HUES6 (cell line): ENCODE data around the gene IFFO2.

Experiments
- H3K27ac ChIP-seq: 2 replicates; pipeline ENCODE4 v1.7.0; 2013; ENCODE audit warnings: low read depth, mild to moderate bottlenecking, low read length, inconsistent platforms
- H3K27me3 ChIP-seq: 2 replicates; pipeline ENCODE4 v1.6.1; 2013; ENCODE audit warnings: low read length; ENCODE audit not compliant: control insufficient read depth, insufficient read depth
- H3K36me3 ChIP-seq: 2 replicates; pipeline ENCODE4 v1.6.1; 2013; ENCODE audit warnings: low read length; ENCODE audit not compliant: control insufficient read depth, insufficient read depth
- H3K4me1 ChIP-seq: 2 replicates; pipeline ENCODE4 v1.6.1; 2013; ENCODE audit warnings: low read length; ENCODE audit not compliant: control insufficient read depth, insufficient read depth
- H3K4me3 ChIP-seq: 2 replicates; pipeline ENCODE4 v1.5.1; 2013; ENCODE audit warnings: low read depth, low read length
- H3K9ac ChIP-seq: one replicate; pipeline ENCODE4 v1.6.1; 2013; ENCODE audit warnings: mild to moderate bottlenecking, low read length
- H3K9me3 ChIP-seq: 2 replicates; pipeline ENCODE4 v1.6.1; 2013; ENCODE audit warnings: low read depth, low read length; ENCODE audit not compliant: control insufficient read depth, insufficient read depth

IFFO2 gene

DNA sequence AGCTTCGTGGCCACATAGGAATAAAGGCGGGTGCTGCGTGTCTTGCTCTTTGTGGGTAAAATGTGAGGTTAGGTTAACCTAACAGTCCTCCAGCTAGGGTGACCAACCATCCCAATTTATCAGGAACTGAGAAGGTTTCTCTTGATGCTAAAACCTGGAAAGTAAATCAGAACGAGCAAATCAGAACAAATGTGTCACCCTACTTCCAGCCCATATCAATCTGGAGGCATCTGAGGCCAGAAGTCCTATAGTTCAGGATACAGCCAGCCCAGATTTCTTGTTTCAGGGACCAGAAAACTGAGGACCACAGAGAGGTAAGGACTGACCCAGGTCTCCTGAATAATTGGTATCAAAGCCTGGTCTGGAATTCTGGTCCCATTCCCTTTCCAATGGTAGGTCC is 3.1 kb upstream of the IFFO2 start:
- H3K4me3 ChIP-seq, result no peak overlapping the region
- no peak overlapping the region for H3K9ac ChIP-seq
- no peak overlapping the region for H3K27ac ChIP-seq
- peaks cover 38% of the 10 kb centered on the region for H3K27me3 ChIP-seq
- H3K9me3 ChIP-seq, result no peaks in the 10 kb centered on the region
- peaks cover 14% of the 10 kb centered on the region for H3K4me1 ChIP-seq
- no peaks in the 10 kb centered on the region for H3K36me3 ChIP-seq

DNA sequence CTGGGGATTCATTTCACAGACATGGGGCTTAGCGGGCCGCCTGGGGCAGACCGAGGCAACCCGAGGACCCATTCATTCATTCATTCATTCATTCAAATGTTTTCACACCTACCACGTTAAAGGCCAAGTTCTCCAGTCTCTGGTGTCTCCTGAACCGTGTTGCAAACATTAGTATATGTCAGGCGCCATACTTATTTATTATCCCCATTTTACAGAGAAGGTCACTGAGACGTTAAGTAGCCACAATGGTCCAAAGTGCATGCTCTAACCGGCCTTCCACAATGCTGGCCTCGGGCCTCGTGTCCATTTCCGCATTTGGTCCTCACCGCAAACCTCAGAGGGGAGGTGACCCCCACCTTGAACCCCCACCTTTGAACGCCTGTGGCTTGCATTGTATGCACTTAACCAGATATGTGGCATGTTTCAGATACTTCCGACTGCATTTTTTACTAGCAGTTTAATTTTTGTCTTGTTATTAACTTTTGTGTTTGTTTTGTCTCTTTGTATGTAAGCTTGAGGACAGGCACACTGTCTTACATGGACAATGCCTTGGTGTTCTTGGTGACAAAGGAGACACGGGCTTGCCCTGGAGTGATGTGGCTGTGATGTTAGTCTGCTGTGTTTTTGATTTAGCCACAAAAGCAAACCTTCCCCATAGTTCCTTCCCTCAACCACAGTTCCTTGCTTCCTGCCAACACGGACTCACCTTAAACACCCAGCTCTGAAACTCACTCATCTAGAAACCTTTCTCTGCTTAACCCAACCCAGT is 1.2 kb upstream of the IFFO2 start:
- H3K27me3 ChIP-seq, result peaks cover 38% of the 10 kb centered on the region
- 0 out of 2 replicates have a peak, but pooled peaks cover 2% of the 10 kb centered on the region for H3K36me3 ChIP-seq
- no peak overlapping the region for H3K27ac ChIP-seq
- peak overlapping the region; percentile 96 for H3K4me3 ChIP-seq
- H3K9me3 ChIP-seq, result no peaks in the 10 kb centered on the region
- H3K9ac ChIP-seq, result peak overlapping the region; percentile 75
- peaks cover 21% of the 10 kb centered on the region for H3K4me1 ChIP-seq

DNA sequence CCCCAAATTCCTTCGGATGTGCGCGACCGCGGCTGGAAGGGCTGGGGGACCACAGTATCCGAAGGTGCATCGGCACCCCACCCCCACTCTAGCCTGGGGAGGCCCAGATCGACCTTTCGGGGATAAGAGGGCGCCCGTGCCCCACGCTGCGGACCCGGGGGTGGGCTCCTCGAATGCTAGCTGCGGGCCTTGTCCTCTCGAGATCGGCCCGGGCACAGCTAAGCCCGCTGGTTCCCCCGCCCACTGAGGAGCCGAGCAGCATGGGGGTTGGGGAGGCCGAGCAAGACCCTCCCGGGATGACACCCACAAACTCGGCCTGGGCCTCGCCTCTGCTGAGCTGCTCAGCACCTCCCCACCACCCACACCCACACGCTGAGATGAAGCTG is 653 bp upstream of the IFFO2 start:
- no peak overlapping the region; the same call in 1 of the 2 replicates for H3K27ac ChIP-seq
- H3K27me3 ChIP-seq, result peaks cover 38% of the 10 kb centered on the region
- H3K4me3 ChIP-seq, result peak overlapping the region; percentile 96
- H3K36me3 ChIP-seq, result 0 out of 2 replicates have a peak, but pooled peaks cover 3% of the 10 kb centered on the region
- H3K4me1 ChIP-seq, result peaks cover 21% of the 10 kb centered on the region
- H3K9me3 ChIP-seq, result no peaks in the 10 kb centered on the region
- H3K9ac ChIP-seq, result peak overlapping the region; percentile 75

DNA sequence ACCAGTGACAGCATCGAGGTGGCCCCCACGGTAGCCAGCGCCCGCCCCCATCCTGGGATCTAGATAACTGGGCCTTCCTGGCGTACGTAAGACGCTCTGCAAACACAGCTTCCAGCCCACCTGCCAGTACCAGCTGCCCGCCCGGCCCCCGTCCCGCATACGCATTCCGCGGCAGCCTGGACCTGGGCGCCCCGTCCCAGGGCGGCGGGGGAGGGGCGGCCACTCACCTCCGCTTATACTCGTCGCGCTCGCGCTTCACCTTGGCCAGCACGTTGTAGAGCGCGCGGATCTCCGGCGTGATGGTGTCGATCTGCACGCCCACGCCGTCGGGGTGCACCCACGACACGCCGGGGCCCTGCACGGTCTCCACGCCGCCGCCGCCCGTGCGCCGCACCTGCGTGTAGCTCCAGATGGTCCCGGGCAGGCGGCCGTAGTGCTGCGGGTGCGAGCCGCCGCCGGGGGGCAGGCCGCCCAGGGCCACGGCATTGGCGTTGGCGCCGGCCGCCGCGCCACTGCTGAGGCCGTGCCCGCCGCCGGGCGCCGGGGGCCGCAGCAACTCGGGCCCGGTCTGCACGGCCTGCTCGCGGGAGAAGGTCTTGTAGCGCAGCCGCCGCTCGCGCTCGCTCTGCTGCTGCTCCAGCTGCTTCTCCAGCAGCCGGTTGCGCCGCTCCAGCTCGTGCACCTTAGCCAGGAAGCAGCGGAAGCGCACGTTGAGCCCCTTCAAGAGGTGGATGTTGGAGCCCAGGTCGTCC is 859 bp downstream of the IFFO2 start:
- peak overlapping the region; percentile 93 for H3K4me3 ChIP-seq
- H3K27me3 ChIP-seq, result peaks cover 37% of the 10 kb centered on the region
- peak overlapping the region; percentile 82 for H3K9ac ChIP-seq
- no peak overlapping the region for H3K27ac ChIP-seq
- H3K9me3 ChIP-seq, result no peaks in the 10 kb centered on the region
- H3K4me1 ChIP-seq, result peaks cover 34% of the 10 kb centered on the region
- H3K36me3 ChIP-seq, result 0 out of 2 replicates have a peak, but pooled peaks cover 3% of the 10 kb centered on the region

DNA sequence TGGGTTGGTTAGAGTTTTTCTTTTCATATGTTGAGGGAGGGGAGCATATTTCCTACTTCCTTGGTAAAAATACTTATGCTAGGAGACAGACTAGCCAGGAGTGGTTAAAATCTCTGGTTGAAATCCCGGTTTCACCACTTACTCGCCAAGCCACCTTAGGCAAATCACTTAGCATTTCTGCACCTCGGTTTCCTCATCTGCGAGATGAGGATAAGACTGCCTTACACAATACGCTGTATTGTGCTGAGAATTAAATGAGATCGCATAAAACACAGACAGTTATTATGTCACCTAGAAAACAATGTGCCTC is 1.4 kb downstream of the IFFO2 start:
- Histone ChIP-seq H3K36me3 (0 out of 2 replicates have a peak, but pooled peaks cover 3% of the 10 kb centered on the region), H3K9ac (peak overlapping the region; percentile 82), H3K9me3 (no peaks in the 10 kb centered on the region), H3K4me3 (peak overlapping the region; percentile 93), H3K27me3 (peaks cover 33% of the 10 kb centered on the region), H3K27ac (no peak overlapping the region), H3K4me1 (peaks cover 40% of the 10 kb centered on the region)

DNA sequence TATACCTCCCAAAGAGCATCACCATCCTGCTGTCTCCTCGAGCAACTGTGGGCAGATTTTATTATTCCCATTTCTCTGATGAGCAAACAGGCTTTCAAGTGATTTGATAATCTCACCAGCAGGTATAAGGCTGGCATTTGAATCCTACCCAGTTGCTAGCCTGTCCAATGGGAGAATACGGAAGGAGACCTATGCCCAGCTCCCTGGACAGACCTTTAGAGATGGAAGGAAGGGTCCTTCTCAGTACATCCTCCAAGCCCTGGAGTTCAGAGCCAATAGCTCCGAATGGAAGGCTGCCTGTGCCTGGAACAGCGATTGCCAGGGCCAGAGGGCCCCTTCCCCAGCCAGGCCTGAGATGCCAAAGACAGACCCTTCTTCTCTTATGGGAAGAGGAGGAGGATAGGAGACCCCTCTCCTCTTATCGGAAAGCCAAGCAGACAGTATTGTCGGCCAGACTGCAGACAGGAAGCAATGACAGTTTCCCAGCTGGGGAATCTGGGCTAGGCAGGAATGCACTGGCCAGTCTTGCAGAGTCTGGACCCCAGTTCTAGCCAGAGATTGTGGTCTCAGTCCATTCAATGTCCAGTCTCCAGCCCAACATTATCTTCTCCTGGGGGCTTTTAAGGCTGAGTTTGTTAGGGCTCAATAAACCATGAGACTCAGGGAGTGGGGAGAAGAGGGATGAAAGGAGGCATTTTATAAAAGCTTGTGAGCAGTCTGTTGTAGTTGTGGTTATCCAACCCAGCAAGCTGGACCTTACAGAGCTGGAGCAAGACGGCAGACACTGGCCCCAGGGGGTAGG is 2.0 kb downstream of the IFFO2 start:
- no peak overlapping the region for H3K27ac ChIP-seq
- peak overlapping the region; percentile 82 for H3K9ac ChIP-seq
- 0 out of 2 replicates have a peak, but pooled peaks cover 3% of the 10 kb centered on the region for H3K36me3 ChIP-seq
- H3K4me3 ChIP-seq, result peak overlapping the region; percentile 93
- peaks cover 46% of the 10 kb centered on the region for H3K4me1 ChIP-seq
- peaks cover 27% of the 10 kb centered on the region for H3K27me3 ChIP-seq
- H3K9me3 ChIP-seq, result no peaks in the 10 kb centered on the region

DNA sequence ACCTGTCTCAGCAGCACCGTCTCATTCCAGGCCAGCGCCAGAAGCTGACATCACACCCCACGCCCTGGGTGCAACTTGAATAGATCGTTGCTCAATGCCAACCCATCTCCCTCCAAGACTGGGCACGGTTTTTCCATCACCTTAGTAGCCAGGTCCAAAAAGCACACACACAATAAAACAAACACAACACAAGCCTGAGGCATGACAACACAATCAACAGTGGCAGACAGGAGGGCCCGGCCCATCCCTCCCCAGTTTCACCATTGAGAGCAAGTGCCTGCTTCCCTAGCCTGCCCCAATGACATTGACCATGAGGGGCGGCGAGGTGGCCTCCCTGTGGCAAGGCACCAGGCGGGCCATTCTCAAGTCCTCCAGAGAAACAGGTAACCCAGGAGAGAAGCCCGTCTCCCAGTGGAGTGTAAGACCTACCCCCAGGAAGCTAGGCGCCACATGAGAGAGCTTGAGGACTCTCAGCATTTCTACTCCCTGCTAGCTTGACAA is 2.7 kb downstream of the IFFO2 start:
- peaks cover 53% of the 10 kb centered on the region for H3K4me1 ChIP-seq
- H3K9ac ChIP-seq, result no peak overlapping the region
- H3K4me3 ChIP-seq, result peak overlapping the region; percentile 93; the same call in 1 of the 2 replicates

DNA sequence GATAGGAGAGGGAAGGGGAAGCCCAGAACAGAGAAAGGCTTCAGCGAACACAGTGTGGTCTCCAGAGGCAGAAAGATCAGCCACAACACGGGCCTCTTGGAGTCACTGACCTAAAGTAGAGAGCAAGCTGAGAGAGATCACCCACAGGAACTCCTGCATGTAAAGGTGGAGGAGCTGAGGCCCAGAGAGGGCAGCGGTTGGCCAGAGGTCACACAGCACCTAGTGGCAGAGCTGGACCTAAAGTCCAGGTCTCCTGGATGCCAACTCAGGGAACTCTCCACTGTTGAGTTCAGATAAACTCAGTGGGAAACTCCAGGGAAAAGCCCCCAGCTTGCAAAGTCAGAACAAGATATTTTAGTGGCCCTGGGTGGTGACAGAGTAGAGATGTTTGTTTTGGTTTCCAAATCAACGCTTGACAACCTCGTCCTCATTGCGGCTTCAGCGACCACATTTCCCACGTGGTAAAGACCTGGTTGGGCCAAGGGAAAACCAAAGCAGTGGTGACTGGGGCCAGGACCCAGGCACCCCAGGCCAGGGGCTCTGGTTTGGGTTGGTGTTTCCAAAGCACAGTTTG is 4.6 kb downstream of the IFFO2 start:
- peaks cover 11% of the 10 kb centered on the region for H3K27me3 ChIP-seq
- H3K4me3 ChIP-seq, result no peak overlapping the region
- no peak overlapping the region for H3K27ac ChIP-seq
- 0 out of 2 replicates have a peak, but pooled peaks cover 3% of the 10 kb centered on the region for H3K36me3 ChIP-seq
- peaks cover 52% of the 10 kb centered on the region for H3K4me1 ChIP-seq
- H3K9ac ChIP-seq, result no peak overlapping the region
- H3K9me3 ChIP-seq, result no peaks in the 10 kb centered on the region

More for the DNA sequence above, 2.7 kb downstream of the IFFO2 start:
- no peaks in the 10 kb centered on the region for H3K9me3 ChIP-seq
- peaks cover 24% of the 10 kb centered on the region for H3K27me3 ChIP-seq
- no peak overlapping the region for H3K27ac ChIP-seq
- H3K36me3 ChIP-seq, result 0 out of 2 replicates have a peak, but pooled peaks cover 3% of the 10 kb centered on the region

DNA sequence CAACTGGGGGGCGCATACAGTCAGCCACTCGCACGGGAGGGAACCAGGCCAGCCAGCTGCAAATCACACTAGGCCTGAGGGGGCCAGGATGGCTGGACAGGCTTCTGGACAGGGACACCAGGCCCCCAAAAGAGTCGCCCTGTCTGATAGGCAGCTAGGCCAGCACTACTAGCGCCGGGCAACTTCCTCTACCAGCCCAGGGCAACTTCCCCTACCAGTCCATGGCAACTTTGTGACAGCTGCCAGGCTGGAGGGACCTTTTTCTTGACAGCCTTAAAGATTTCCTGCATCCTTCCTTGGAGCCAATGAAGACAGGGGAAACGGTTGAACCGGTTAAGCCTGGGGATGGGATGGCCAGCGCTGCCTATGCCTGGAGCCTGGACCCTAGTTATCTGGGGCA is 5.1 kb downstream of the IFFO2 start:
- Histone ChIP-seq H3K36me3 (0 out of 2 replicates have a peak, but pooled peaks cover 3% of the 10 kb centered on the region), H3K4me1 (peaks cover 52% of the 10 kb centered on the region), H3K4me3 (no peak overlapping the region), H3K27ac (no peak overlapping the region), H3K9ac (no peak overlapping the region), H3K9me3 (no peaks in the 10 kb centered on the region), H3K27me3 (peaks cover 11% of the 10 kb centered on the region)

DNA sequence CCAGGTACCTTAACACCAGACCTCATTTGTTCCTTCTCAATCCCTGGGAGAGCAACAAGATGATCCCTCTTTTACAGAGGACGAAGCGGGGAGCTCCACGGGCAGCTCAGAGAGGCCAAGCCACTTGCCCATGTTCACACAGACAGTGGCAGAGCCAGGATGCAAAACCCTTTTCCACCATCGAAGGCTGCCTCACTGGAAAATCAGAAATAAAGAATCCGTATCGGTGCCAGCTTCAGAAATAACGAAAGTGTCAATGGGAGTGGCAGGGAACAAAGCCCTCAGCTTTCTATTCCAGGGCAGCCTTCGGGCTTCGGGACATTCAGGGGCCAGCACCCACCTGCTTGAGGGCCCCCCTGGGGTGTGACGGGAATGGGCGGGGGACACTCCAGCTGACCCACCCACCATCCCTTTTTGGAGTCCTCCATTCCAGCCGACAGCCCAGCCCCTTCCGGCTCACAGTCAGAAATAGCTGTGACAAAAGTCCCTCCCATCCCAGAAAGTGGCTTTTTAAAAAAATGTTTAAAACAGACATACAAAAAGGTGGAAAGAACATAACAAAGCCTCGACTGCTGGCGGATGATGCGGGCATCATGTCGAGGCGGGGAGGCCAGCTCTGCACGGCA is 6.0 kb downstream of the IFFO2 start:
- Histone ChIP-seq H3K9me3 (no peaks in the 10 kb centered on the region), H3K4me1 (peaks cover 58% of the 10 kb centered on the region), H3K36me3 (0 out of 2 replicates have a peak, but pooled peaks cover 3% of the 10 kb centered on the region), H3K27ac (peak overlapping the region; percentile 48; the same call in 1 of the 2 replicates), H3K4me3 (peak overlapping the region; percentile 10; the same call in 1 of the 2 replicates), H3K27me3 (peaks cover 9% of the 10 kb centered on the region), H3K9ac (peak overlapping the region; percentile 53)
